NCI-H748 (cell line): ENCODE data around the gene PFKFB4.
A peak's percentile ranks its signal among the peaks of the same experiment; 100 is the strongest.

Experiments used
- DNase-seq: peaks from one replicate; lab custom pipeline; 2025; ENCODE audit not compliant: unreplicated experiment; lab: John Stamatoyannopoulos, UW

PFKFB4 gene

DNA sequence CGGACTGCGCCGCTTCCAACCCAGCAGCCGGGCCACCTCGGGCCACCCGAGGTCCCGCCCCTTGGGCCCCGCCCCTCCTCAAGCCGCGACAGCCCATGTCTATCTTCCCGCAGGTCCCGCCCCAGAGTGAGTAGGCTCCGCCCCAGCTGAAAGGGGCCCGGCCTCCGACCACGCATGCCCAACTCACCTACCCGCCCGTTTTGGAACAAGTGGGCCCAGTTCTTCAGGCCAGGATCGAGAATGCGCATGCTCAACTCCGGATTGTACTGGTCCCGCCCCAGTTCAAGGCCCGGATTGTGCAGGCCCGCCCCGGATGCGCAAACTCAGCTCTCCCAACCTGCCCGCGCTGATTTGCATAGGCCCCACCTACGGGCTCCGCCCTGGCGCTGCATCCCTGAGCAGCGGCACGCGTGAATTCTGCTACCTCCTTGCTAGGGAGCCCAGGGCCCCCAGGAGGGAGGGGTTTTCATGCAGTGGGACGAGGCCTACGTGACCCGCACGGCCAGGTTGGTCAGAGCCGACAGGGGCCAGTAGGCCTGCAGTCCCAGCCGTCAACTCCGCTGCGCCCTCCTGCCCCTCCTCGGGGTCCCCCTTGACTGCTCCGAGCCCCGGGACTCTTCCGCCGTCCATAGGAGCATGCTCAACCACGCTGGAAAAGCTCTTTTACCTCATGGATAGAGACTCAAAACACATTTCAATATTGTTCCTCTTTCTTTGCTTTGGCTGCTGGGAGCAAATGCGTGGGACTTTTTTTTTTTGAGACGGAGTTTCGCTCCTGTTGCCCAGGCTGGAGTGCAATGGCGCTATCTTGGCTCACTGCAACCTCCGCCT is at the start of gene PFKFB4:
TSS of gene PFKFB4 (minus strand) at position 8 of the 831 bp plus-strand sequence. CDS start 26 bp downstream, outside the sequence.
- peak; percentile 97 for DNase-seq

DNA sequence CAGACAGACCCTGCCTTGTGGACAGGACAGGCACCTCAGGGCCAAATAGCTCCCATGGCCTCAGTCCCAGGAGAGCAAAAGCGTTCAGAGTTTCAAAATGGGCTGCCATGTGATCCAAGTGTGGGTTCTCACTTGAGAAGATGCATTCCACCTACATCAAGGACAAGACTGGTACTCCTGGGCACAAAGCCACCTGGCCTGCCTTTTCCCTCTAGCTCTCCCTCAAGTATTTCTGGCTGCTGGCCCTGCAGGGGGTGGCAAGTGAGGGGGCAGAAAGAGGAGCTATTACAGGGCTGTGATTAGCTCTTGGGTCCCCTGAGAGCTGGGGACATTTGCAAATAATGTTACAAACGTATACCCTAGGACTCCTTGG is 45.0 kb upstream of the PFKFB4 start:
- DNase-seq = no peak

DNA sequence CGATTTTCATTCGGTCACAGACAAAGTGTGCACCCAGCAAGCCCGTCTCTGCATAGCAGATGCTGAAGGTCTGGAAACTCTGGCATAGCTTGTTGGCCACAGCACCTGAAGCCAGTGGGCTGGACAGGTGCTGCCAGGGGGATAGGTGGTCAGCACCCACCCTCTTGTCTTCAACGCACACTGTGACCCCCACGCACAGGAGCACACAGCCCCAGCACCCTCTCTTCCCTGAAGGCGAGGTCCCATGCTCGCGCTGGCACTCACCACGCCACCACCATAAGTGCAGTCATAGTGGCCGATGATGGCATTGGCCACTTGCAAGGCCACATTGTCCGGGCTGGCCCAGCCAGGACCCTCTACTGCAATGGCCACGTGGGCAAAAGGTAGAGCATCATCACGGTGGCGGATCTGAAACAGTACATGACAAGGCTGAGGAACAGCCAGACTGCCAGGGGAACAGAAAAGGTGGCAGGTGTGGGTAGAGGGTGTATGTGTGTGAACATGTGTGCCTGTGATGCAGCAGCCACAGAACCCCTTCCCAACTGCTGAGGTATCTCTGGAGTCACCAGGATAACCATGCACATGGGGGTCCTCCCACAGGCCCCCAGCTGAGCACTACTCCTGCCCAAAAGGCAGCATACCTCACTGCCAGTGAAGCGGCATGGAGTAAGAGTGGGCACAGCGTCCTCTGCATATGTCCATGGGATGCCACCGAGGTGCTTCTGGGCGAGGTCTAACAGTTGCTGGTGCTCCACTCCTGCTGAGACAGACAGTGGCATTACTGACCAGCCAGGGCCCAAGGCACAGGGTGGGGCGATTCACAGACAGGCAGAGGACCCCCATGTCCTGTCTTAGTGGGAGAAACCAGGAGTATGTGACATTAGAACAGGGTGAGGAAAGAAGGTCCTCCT is 44.4 kb upstream of the PFKFB4 start:
- no peak for DNase-seq

DNA sequence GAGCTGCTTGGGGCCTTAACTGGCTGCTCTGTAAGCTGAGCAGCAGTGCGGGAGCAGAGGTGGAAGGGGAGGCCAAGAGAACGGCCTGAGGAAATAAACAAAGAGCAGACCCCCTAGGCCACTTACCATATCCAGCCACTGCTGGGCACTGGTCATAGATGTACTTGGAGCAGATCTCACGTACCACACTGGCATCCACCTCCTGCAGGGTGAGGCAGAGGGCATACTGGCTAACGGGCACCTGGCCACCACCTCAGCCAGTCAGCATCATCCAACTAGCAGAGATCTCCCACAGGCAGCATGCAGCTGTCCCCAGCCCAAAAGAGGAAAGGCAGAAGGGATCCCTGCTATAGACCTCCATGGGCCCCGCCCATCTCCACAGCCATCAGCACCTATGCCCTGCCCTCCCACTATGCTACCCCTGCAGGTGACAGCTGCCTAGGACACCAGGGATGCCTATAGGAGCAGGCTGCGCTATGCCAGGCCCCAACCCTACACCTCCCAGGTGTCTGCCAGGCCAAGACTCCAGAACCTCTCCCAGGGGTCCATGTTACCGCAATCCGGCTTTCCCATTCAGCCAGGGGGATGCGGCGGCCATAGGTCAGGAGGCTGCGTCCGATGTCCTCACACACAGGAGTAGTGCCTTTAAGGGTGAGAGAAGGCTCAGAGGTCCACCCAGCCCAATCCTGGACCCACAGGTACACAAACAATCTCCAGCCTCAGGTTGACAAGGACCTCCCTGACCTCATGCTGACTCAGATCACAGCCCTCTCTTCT is 43.1 kb upstream of the PFKFB4 start:
- no peak for DNase-seq

DNA sequence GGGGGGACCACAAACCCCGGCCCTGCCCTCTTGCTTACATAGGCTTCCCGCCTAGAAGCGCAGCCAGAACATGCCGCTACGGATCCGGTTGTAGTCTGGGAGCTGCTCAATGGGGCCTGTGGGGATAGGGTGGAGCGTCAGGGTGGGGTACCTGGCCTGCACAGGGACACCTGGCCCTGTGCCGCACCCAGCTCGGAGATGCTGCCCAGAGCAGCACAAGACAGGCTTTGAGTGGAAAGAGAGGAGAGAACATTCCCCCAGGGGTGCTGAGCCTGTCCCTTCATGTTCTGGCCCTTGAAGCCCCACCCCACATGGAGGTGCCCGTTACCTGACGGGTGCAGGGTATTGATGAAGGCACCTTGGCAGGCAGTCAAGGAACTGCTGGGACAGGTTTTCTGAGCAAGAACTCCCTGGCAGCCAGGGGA is 42.5 kb upstream of the PFKFB4 start:
- DNase-seq = no peak

DNA sequence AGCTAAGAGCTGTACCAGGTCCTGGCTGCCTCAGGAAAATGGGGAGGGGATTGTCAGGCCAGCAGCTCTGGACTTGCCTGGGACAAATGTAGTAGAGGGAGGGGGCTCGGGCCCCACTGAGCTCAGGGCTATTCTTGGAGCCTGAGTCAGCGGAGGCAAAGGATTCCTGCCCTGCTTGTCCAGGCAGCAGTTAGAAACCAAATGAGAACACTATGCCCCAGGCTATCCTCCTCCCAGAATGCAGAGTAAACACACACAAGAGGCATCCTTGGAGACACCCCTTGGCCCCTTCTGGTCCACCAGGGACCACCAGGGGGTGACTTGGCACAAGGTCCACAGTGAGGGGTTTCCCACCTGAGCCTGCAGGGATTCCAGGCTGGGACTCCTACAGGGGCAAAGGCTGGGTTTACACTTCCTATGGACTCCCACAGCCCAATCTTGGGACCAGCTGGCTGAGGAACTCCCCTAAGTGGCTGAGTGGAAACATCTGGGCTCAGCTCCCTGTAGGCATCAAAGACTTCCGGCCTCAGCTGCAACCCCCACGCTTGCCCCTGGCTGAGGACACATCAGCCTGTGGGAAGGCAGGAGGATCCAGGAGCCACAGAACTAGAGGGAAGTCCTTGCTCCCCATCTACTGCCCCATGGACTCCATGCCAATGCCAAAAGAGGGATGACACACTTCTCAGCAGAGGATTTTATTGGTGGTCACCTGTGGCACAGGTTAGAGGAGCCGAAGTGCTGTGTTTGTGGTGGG is 41.9 kb upstream of the PFKFB4 start:
- no peak for DNase-seq

- DNase-seq = no peak
Observed at GRCh38 chr3:48597408-48597800, 40.8 kb upstream of the PFKFB4 start.

- no peak for DNase-seq
Observed at GRCh38 chr3:48596676-48597407, 40.2 kb upstream of the PFKFB4 start.

DNA sequence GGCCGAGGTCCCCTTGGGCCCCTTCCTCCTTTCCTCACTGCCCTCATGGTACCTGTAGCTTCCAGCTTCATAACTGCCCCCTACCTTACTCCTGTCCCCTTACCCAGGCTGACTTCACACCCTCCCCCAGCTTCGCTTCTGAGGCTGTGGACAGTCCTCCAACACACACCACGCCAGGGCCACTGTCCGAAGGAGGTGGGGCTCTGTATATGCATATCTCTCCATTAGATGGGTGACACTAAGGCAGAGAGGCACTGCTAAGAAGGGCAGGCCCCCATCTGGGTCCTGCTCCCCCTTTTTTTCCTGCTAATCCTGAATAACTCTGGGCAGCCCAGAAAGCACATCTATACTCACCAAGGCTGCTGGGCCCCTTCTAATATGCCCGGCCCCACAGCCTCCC is 39.6 kb upstream of the PFKFB4 start:
- DNase-seq = no peak

DNA sequence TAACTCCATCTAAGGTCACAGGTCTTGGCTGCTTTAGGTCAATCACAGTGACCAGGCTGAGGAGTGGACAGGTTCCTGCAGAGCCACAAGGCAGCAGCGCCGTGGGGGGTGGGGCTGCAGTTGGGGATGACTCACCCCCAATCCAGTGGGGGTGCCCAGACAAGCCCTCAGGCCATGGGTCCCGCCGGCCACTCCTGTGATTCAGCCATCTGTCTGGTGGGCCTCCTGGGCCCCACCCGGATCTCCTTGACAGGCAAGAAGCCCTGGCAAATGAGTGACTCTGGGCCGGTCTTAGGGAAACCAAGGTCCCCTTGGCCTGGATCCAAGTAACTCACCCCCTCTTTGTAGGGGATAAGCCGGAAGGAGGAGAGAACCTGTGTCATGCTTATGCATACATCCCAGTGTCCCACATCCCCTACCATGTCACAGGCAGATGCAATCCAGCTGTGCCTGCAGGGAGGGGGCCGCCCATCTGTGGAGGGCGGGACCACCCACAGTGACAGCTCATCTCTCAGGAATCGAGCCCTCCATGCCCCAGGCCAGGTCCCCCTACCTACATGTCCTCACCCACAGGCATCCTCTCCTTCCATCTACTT is 39.0 kb upstream of the PFKFB4 start:
- no peak for DNase-seq

DNA sequence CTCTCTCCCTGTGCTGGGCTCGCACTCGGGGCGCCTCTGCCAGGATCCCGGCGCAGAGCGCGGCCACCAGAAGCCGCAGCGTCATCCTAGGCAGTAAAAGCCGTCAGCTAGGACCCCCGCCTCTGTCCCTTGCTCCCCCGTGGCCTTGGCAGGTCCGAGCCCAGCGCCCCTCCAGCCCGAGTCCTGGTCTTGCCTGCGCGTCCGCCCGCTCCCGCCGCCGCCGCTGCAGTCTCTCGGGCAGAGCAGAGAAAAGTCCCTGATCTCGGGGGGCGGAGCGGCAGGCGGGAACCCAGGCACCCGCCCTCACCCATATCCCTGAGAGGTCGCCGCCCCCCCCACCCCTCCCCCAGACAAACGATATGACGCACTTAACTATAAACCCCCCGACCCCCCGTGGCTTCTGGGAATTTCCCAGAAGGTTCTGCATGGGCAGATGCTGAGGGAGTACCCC is 38.5 kb upstream of the PFKFB4 start, which contains the start of gene COL7A1:
TSS of gene COL7A1 (minus strand) at position 255 of the 451 bp plus-strand sequence. CDS start at position 85, 170 bp downstream.
- peak; percentile 9 for DNase-seq

- DNase-seq = no peak
Observed at GRCh38 chr3:48594417-48595049, 37.9 kb upstream of the PFKFB4 start.

GRCh38 chr3:48593337-48593736 is 36.7 kb upstream of the PFKFB4 start:
- no peak for DNase-seq

DNA sequence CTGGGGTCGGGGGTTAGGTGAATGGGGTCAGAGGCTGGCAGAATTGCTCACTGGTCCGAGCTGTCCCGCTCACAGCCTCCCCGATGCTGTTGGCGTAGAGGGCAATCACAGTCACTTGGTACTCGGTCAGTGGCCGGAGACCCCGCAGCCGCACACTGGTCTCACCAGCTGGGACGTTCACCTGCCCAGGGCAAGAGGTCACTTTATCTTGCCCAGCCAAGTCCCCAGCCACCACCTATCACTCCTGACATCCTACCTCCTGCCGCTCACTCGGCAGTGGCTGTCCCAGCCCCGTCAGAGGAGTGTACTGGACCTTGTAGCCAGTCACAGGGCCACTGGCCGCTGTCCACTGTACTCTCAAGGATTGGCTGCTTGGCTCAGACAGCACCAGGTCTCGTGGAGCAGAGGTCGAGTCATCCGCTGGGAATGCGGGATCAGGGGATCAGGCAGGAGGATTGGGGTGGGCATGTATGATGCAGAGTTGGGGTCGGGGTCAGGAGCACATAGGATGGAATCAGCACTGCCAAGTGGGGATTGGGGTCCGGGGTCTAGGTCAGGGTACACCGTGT is 36.0 kb upstream of the PFKFB4 start:
- DNase-seq = no peak

GRCh38 chr3:48591886-48592518 is 35.4 kb upstream of the PFKFB4 start:
- no peak for DNase-seq

DNA sequence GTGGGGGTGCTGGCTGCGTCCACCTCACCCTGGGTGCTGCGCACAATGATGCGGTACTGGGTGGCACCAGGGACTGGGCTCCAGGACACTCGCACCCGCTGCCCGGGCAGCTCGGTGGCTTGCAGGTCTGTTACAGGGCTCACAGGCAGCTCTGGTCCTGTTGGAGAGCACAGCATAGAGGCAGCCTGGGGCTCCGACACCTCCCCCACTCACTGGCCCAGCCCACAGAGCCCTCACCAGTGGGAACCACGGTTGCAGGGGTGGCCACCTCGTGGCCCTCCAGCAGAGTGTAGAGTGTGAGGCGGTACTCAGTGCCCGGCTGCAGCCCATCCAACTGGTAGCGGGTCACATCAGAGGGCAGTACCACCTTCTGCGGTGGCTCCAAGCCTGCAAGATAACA is 34.8 kb upstream of the PFKFB4 start:
- no peak for DNase-seq

GRCh38 chr3:48588230-48588629 is 31.6 kb upstream of the PFKFB4 start:
- DNase-seq = no peak

- no peak for DNase-seq
Observed at GRCh38 chr3:48587686-48588085, 31.1 kb upstream of the PFKFB4 start.
